Upper lobe of left lung (tissue), 6 donors: ENCODE results near the gene PRM2. TPM values are rescaled to one million over a fixed set of nuclear protein-coding genes. Genes with fewer than 3 reads are reported as not detected.

Experiments used
- ATAC-seq, 2 donors: fragments of 200-7000 bp; cut with Tn5 transposase; one replicate each; pipeline ENCODE4 v1.9.1; 2022; ENCODE audit warnings: mild to moderate bottlenecking in 2 of 2, moderate library complexity in 2 of 2; ENCODE audit not compliant: low FRiP score in 2 of 2
- DNase-seq, 2 donors: peaks; one replicate each; pipeline ENCODE4 v3.0.0-alpha.2; 2019 to 2020
- H3K27ac ChIP-seq, 4 donors: fragments of 200-600 bp; sonication (generic); one replicate each; pipeline ENCODE4 v1.5.1; 2016 to 2019
- H3K27me3 ChIP-seq, 4 donors: fragments of 200-600 bp; sonication (generic); one replicate each; pipeline ENCODE4 v1.5.1; 2017 to 2019
- H3K36me3 ChIP-seq, 4 donors: fragments of 200-600 bp; sonication (generic); one replicate each; pipeline ENCODE4 v1.5.1; 2016 to 2019
- H3K4me1 ChIP-seq, 4 donors: fragments of 200-600 bp; sonication (generic); one replicate each; pipeline ENCODE4 v1.5.1; 2018 to 2019
- H3K4me3 ChIP-seq, 4 donors: fragments of 200-600 bp; sonication (generic); one replicate each; pipeline ENCODE4 v1.5.1; 2017 to 2019; ENCODE audit warnings: mild to moderate bottlenecking in 2 of 4, moderate library complexity in 1 of 4
- H3K9me3 ChIP-seq, 4 donors: fragments of 200-600 bp; sonication (generic); one replicate each; pipeline ENCODE4 v1.5.1; 2018 to 2019
- CTCF ChIP-seq, 6 experiments: fragments of 450-650 bp in 4 of 6; fragments of 200-600 bp in 2 of 6; sonication (generic) in 2 of 6; IDR thresholded peaks; one replicate each; pipeline ENCODE4 v1.5.1; 2016 to 2019; ENCODE audit warnings: antibody characterized with exemption in 6 of 6
- EP300 ChIP-seq, 4 donors: sonication (generic); formaldehyde crosslinking; IDR thresholded peaks; one replicate each; pipeline ENCODE4 v1.5.1; 2017; ENCODE audit warnings: antibody characterized with exemption in 4 of 4, control low read depth in 2 of 4
- POLR2A ChIP-seq, 4 donors: fragments of 450-650 bp; IDR thresholded peaks; one replicate each; pipeline ENCODE4 v1.5.1; 2016 to 2017; ENCODE audit warnings: antibody characterized with exemption in 4 of 4, mild to moderate bottlenecking in 2 of 4
- POLR2AphosphoS5 ChIP-seq, 2 donors: sonication (generic); formaldehyde crosslinking; IDR thresholded peaks; one replicate each; pipeline ENCODE4 v1.5.1; 2017; ENCODE audit warnings: antibody characterized with exemption in 2 of 2
- WGBS, 2 donors: methylation state at CpG; one replicate each; pipeline ENCODE4 v1.1.5; 2017 to 2018; 5-methylcytosine and 5-hydroxymethylcytosine counted together
- total RNA-seq, 6 donors: library from RNA; depleted of rRNA in 4 of 6; stranded (reverse); fragments of >200 nt in 4 of 6; gene quantifications; one replicate each; pipeline versions ENCODE4 v1.1.0 to v1.2.1, GENCODE V29; 2016 to 2021
- donor health status: DM: no; HTN: no; CAD: no; lungs with moderate emphysema.
- donor health status: DM: no; HTN: yes; CAD: no; lungs with severe emphysema.

PRM2 gene
- total RNA-seq, 6 donors from 2014 or later = not detected

DNA sequence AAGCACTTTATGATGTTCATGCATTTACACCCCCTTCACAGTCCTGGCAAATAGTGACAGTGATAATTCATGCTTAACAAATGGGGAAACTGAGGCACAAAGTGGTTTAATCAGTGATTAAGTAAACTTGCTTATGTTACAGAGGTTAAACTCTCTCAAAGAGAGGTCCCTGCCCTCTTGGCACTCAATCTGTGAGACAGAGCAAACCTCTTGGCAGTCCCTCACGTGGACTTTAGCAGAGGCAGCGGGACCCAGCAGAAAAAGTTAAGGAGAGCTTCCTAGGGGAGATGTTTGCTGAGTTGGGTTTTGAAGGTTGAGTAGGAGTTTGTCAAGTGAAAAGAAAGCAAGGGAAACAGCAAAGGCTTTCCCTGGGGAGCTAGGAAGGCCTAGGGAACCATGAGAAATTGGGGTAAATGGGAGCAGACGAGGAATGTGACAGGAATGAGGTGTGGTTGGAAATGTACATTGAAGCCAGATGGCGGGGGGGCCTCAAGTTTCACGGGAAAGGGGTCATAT is 31.0 kb downstream of the PRM2 start:
- no peak for DNase-seq
- ATAC-seq = no peak
- Histone ChIP-seq H3K27ac (no peak overlapping the region), H3K36me3 (no peaks in the 10 kb centered on the region), H3K4me1 (peaks cover 0 to 4% (median 0%) of the 10 kb centered on the region in 4 donors), H3K4me3 (no peak overlapping the region), H3K9me3 (no peaks in the 10 kb centered on the region), H3K27me3 (no peaks in the 10 kb centered on the region)
- WGBS, 2 donors = 88 to 95% methylated on average over 5 of the region's 5 CpGs
- no peak for TF ChIP-seq POLR2AphosphoS5 (IDR thresholded peaks at IDR 0.05)
- TF ChIP-seq CTCF (IDR thresholded peaks at IDR 0.05) = no peak
- TF ChIP-seq POLR2A (IDR thresholded peaks at IDR 0.05) = no peak

DNA sequence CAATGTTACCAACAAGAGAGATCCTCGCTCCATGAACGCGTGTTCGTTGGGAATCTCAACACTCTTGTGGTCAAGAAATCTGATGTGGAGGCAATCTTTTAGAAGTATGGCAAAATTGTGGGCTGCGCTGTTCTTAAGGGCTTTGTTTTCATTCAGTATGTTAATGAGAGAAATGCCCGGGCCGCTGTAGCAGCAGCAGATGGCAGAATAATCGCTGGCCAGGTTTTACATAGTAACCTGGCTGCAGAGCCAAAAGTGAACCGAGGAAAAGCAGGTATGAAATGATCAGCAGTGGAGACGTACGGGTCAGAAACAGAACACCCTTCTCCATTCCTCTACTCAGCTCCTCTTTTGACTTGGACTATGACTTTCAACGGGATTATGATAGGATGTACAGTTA is 33.6 kb downstream of the PRM2 start:
- H3K27ac ChIP-seq = no peak overlapping the region
- H3K36me3 ChIP-seq = no peaks in the 10 kb centered on the region
- 80 to 83% methylated on average over 12 of the region's 12 CpGs for whole genome bisulfite sequencing, 2 donors
- ATAC-seq (no peak), DNase-seq (no peak)
- no peak overlapping the region for H3K4me3 ChIP-seq
- H3K9me3 ChIP-seq = no peaks in the 10 kb centered on the region
- H3K4me1 ChIP-seq = peaks cover 0 to 4% (median under 1%) of the 10 kb centered on the region in 4 donors
- H3K27me3 ChIP-seq = no peaks in the 10 kb centered on the region
- TF ChIP-seq CTCF (IDR thresholded peaks at IDR 0.05) (no peak), POLR2A (IDR thresholded peaks at IDR 0.05) (no peak)

DNA sequence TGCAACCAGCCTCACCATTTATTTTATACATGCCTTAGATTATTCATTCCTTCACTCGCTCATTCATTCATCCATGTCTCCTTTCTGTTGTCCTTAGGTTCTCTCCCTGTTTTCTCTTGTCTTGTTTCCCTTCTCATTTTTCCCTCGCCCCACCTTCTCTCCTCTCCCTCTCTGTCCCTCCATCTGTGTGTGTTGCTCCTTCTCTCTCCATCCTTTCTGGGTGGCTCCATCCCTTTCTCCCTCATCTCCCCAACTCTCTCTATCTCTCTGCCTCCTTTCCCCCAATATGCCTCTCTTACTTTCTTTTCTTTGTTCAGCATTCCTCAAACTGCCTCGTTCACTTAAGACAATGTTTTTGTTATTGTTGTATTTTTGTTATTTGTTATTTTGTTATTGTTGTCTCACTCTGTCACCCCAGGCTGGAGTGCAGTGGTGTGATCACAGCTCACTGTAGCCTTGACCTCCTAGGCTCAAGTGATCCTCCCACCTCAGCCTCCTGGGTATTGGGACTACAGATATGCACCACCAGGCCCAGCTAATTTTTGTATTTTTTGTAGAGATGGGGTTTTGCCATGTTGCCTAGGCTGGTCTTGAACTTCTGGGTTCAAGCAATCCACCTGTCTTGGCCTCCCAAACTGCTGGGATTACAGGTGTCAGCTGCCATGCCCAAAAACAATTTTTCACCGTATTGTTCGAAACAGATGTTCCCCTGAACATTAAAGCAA is 34.6 kb downstream of the PRM2 start:
- Histone ChIP-seq H3K27ac (no peak overlapping the region), H3K27me3 (no peaks in the 10 kb centered on the region), H3K4me3 (no peak overlapping the region), H3K4me1 (peaks cover 3 to 6% (median 5%) of the 10 kb centered on the region in 4 donors), H3K9me3 (no peaks in the 10 kb centered on the region), H3K36me3 (no peaks in the 10 kb centered on the region)
- ATAC-seq (no peak), DNase-seq (no peak)
- WGBS, 2 donors = 94% methylated on average over 5 of the region's 5 CpGs
- TF ChIP-seq POLR2AphosphoS5 (IDR thresholded peaks at IDR 0.05) = no peak

DNA sequence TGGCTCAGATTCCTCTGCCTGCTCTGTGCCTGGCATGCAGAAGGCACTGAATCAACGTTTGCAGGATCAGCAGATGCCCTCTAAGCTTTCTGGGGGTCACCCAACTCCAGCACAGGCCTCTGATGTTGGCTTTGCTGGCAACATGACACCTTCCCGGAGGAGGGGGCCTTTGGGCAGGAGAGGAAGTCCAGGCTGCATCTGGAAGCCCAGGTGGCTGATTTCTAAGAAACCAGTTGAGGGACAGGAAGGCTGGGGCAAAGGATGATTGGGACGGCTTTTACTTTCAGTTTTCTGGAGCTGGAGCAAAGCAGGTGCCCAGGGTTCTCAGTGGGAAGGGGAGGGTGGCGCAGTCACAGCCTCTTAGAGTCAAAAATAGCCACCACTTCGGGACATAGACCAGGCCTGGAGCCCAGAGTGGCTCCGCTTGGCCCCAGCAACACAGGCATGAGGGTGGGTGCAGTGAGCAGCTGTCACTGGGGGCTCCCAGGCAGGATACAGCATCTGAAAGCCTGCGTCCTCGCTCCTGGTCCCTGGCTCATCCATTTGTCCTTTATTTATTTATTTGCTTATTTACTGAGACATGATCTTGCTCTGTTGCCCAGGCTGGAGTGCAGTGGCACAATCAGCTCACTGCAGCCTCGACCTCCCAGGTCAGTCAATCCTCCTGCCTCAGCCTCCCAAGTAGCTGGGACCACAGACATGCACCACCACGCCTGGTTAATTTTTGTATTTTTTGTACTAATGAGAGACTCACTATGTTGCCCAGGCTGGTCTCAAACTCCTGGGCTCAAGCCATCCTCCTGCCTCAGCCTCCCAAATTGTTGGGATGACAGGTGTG is 35.4 kb downstream of the PRM2 start:
- peaks cover 3 to 6% (median 5%) of the 10 kb centered on the region in 4 donors for H3K4me1 ChIP-seq
- no peaks in the 10 kb centered on the region for H3K36me3 ChIP-seq
- no peaks in the 10 kb centered on the region for H3K27me3 ChIP-seq
- H3K27ac ChIP-seq = peak overlapping the region in 2 of 4 donors; percentile 4 to 30
- no peak for DNase-seq
- TF ChIP-seq EP300 (IDR thresholded peaks at IDR 0.05) (no peak), POLR2AphosphoS5 (IDR thresholded peaks at IDR 0.05) (no peak), POLR2A (IDR thresholded peaks at IDR 0.05) (no peak), CTCF (IDR thresholded peaks at IDR 0.05) (no peak)
- ATAC-seq = peak in 1 of 2 donors; percentile 10
- no peaks in the 10 kb centered on the region for H3K9me3 ChIP-seq
- no peak overlapping the region for H3K4me3 ChIP-seq
- 62 to 68% methylated on average over 9 to 10 of the region's 10 CpGs for WGBS, 2 donors
